GM19452 (cell line): ENCODE data around the gene RPS4Y1.

Experiments
- ATAC-seq: cut with Tn5 transposase; IDR thresholded peaks from one replicate; pipeline ENCODE4 v1.9.1; 2021; ENCODE audit not compliant: unreplicated experiment

Gene RPS4Y1

GRCh38 chrY:2874211-2874610, 32.8 kb downstream of the RPS4Y1 start:
- ATAC-seq: no peak

DNA sequence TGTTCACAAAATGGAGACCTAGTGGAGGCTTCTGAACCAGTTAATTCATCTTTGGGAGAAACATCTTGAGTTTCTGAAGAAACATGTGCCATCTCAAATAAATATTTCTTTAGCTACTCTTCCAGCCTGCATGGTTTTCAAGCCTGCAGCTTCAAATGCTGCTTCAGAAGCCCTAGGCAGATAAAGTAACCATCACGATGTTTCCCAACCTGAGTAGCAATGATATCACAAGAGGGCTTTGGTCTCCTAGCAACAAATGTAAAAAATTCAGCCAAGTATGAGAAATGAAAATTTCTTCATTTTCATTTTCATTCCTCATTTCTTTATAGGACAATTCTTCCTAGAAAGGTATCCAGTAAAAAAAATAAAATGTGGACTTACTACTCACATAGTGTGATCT, 42.2 kb downstream of the RPS4Y1 start:
- no peak for ATAC-seq

GRCh38 chrY:2885880-2886279, 44.5 kb downstream of the RPS4Y1 start:
- ATAC-seq: no peak

DNA sequence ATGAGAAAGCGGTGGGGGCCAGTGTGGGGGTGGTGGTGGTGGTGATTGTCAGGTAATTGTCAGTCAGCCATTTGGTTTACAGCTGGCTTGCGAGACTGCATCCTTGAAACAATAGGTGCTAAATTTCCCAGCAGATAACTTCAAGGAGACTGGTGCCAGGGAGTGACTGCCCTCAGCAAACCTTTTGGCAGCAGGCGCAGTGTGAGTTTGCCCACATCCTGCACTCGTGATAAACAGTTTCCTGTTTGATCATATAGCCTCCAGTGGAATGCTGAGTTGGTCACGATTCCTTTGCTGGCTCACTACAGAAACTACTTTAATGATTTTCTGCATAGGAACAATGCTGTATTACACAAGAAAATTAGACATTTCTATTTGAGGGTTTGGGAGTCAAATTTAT, 46.0 kb downstream of the RPS4Y1 start:
- peak; percentile 18 for ATAC-seq

DNA sequence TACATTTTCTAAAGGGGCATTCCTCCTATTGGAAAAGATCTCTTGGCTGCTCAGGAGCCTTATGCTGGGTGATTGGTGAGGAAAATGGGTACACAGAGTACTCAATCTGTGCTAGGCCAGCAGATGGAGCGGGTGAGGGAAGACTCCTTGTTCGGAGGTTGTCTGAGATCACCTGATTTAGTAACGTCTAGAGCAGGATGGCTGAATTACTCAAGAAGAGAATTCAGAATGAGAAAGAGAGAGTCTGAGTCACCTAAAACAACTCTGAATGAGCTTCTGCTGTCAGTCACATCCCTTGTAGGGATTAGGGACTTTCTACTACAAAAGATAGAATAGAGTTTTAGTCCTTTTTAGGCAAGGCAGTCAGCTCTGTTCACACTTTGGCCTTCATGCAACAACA, 46.6 kb downstream of the RPS4Y1 start:
- peak; percentile 82 for ATAC-seq

- ATAC-seq: no peak
Observed at GRCh38 chrY:2893471-2893870, 52.1 kb downstream of the RPS4Y1 start.

DNA sequence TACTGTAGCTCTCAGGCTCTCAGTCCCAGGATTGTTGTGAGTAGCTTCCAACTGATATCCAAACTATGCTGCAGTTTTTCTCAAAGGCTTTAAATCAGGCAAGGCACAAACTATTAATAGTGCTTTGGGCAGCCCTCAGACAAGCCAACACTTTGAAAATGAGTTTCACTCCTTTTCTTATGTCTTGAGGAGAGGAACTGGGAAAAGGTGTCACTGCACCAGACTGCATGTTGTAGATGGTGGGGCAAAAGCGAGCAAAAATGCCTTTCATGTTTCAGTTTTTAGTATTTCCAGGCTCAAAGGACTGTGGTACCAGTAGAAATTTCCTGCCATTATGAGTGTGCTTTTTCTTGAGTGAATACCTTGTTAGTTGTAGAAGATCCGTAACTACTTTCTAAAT, 54.6 kb downstream of the RPS4Y1 start:
- ATAC-seq: peak; percentile 43

- ATAC-seq: no peak
Observed at GRCh38 chrY:2907356-2907755, 66.0 kb downstream of the RPS4Y1 start.

DNA sequence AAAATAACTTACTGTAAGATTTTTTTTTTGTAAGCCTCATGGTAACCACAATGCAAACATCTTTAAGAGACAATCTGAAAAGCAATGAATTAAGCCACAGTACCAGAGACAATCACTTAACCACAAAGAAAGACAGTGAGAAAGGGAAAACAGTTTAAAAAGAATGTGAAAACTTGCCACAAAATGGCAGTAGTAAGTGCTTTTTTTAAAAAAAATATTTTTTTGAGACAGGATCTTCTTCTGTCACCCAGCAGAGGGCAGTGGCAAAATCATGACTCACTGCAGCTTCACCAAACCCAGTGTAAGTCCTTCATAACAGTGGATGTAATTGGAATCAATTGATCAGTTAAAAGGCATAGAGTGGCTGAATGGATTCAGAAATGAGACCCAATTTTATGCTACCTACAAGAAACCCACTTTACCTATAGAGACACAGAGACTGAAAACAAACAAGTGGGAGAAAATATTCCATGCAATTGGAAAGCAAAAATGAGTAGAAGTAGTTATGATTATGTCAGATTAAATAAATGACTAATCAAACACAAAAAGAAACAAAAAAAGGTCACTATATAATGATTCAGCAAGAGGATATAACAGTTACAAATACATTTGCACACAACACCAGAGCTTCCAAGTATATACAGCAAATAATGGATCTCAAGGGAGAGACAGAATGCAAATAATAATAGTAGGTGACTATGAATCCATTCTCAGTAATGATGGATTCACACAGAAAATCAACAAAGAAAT, 71.8 kb downstream of the RPS4Y1 start:
- peak; percentile 63 for ATAC-seq
